IMR-90 (cell line): ENCODE measurements around the gene CEBPE. TPM values are rescaled to one million over a fixed set of nuclear protein-coding genes. Genes with fewer than 3 reads are reported as not detected.

Source experiments
- ATAC-seq: fragments of 200-7000 bp; cut with Tn5 transposase; 2 replicates; pipeline ENCODE4 v1.9.1; 2020; ENCODE audit warnings: low read depth, mild to moderate bottlenecking, moderate library complexity
- BruUV-seq: library from RNA; stranded (reverse); fragments of 400-500 nt; replicated peaks from 2 replicates; lab custom pipeline; 2021; lab: Mats Ljungman, UMichigan
- CTCF ChIA-PET: fragments of 300-600 bp; formaldehyde crosslinking; extraction: SDS; loops from one replicate; lab custom pipeline; 2021; ENCODE audit warnings: antibody characterized with exemption; lab: Yijun Ruan, JAX
- POLR2A ChIA-PET: fragments of 300-600 bp; sonication (Branson Sonifier 250); formaldehyde crosslinking; loops from one replicate; lab custom pipeline; 2022; ENCODE audit warnings: antibody characterized with exemption; ENCODE audit not compliant: unreplicated experiment; lab: Charles Lee
- DNase-seq: peaks from one replicate; pipeline ENCODE4 v3.0.0; 2013
- H2AFZ ChIP-seq: replicated peaks from 2 replicates; pipeline ENCODE3; 2013; ENCODE audit warnings: low read length, mild to moderate bottlenecking; ENCODE audit not compliant: poor library complexity
- H2AK5ac ChIP-seq: 2 replicates; pipeline ENCODE4 v1.6.1; 2013; ENCODE audit warnings: low read depth, low read length, inconsistent platforms
- H2AK9ac ChIP-seq: replicated peaks from 2 replicates; pipeline ENCODE3; 2013; ENCODE audit warnings: mild to moderate bottlenecking, low read depth, low read length, moderate library complexity; ENCODE audit not compliant: poor library complexity
- H2BK120ac ChIP-seq: 2 replicates; pipeline ENCODE4 v1.6.1; 2013; ENCODE audit warnings: low read depth, low read length, inconsistent platforms
- H2BK15ac ChIP-seq: 3 replicates; pipeline ENCODE4 v1.6.1; 2013; ENCODE audit warnings: low read depth, low read length, inconsistent platforms
- H2BK20ac ChIP-seq: 2 replicates; pipeline ENCODE4 v1.6.1; 2013; ENCODE audit warnings: low read depth, mild to moderate bottlenecking, inconsistent platforms, low read length, moderate library complexity
- H2BK5ac ChIP-seq: 2 replicates; pipeline ENCODE4 v1.6.1; 2013; ENCODE audit warnings: mild to moderate bottlenecking, low read depth, low read length, inconsistent platforms; ENCODE audit not compliant: poor library complexity, severe bottlenecking
- H3K14ac ChIP-seq: replicated peaks from 2 replicates; pipeline ENCODE4 v1.6.1; 2013; ENCODE audit warnings: low read depth, low read length, inconsistent platforms
- H3K18ac ChIP-seq: 2 replicates; pipeline ENCODE4 v1.6.1; 2013; ENCODE audit warnings: low read depth, low read length, control low read depth
- H3K23ac ChIP-seq: 2 replicates; pipeline ENCODE4 v1.6.1; 2013; ENCODE audit warnings: low read depth, low read length, inconsistent platforms
- H3K27ac ChIP-seq: 2 replicates; pipeline ENCODE4 v1.5.1; 2013; ENCODE audit warnings: mild to moderate bottlenecking, control low read depth, low read length; ENCODE audit not compliant: insufficient read depth
- H3K27me3 ChIP-seq: 2 replicates; pipeline ENCODE4 v1.6.1; 2013; ENCODE audit warnings: low read length; ENCODE audit not compliant: control insufficient read depth, insufficient read depth
- H3K36me3 ChIP-seq: 2 replicates; pipeline ENCODE4 v1.6.1; 2013; ENCODE audit warnings: low read length, mixed read lengths; ENCODE audit not compliant: control insufficient read depth, insufficient read depth
- H3K4ac ChIP-seq: 2 replicates; pipeline ENCODE4 v1.6.1; 2013; ENCODE audit warnings: low read depth, low read length, inconsistent platforms
- H3K4me1 ChIP-seq: 2 replicates; pipeline ENCODE4 v1.6.1; 2013; ENCODE audit warnings: low read length, mixed read lengths; ENCODE audit not compliant: control insufficient read depth, insufficient read depth
- H3K4me2 ChIP-seq: 2 replicates; pipeline ENCODE4 v1.6.1; 2013; ENCODE audit warnings: low read depth, mild to moderate bottlenecking, control low read depth, low read length, moderate library complexity
- H3K4me3 ChIP-seq: 2 replicates; pipeline ENCODE4 v1.5.1; 2013; ENCODE audit warnings: low read depth, mild to moderate bottlenecking, control low read depth, low read length, moderate library complexity; ENCODE audit not compliant: insufficient read depth
- H3K56ac ChIP-seq: 2 replicates; pipeline ENCODE4 v1.6.1; 2013; ENCODE audit warnings: low read length, inconsistent platforms; ENCODE audit not compliant: insufficient read depth; ENCODE audit errors: extremely low read depth
- H3K79me1 ChIP-seq, 2 experiments: 2 replicates each; pipeline ENCODE4 v1.6.1; 2013; ENCODE audit warnings: low read length in 2 of 2, inconsistent platforms in 1 of 2, low read depth in 1 of 2
- H3K9ac ChIP-seq: 2 replicates; pipeline ENCODE4 v1.6.1; 2013; ENCODE audit warnings: low read depth, low read length, control low read depth
- H3K9me1 ChIP-seq: 2 replicates; pipeline ENCODE4 v1.6.1; 2013; ENCODE audit warnings: low read length, inconsistent platforms; ENCODE audit not compliant: insufficient read depth
- H3K9me3 ChIP-seq: 2 replicates; pipeline ENCODE4 v1.6.1; 2013; ENCODE audit warnings: low read length; ENCODE audit not compliant: control insufficient read depth, insufficient read depth
- H4K20me1 ChIP-seq: 2 replicates; pipeline ENCODE4 v1.6.1; 2013; ENCODE audit warnings: low read length, inconsistent platforms; ENCODE audit not compliant: insufficient read depth
- H4K5ac ChIP-seq: 2 replicates; pipeline ENCODE4 v1.6.1; 2013; ENCODE audit warnings: mild to moderate bottlenecking, low read depth, low read length, control low read depth
- H4K8ac ChIP-seq, 2 experiments: 2 replicates each; pipeline ENCODE4 v1.6.1; 2013; ENCODE audit warnings: low read depth in 2 of 2, low read length in 2 of 2, control low read depth in 1 of 2, inconsistent platforms in 1 of 2
- H4K91ac ChIP-seq: 2 replicates; pipeline ENCODE4 v1.6.1; 2013; ENCODE audit warnings: low read depth, low read length, inconsistent platforms; ENCODE audit not compliant: insufficient read depth
- MAZ ChIP-seq: IDR thresholded peaks from 2 replicates; pipeline ENCODE4 v1.6.1; 2012; ENCODE audit warnings: low read depth, mild to moderate bottlenecking, low read length, improper control_type of control experiment, moderate library complexity, borderline replicate concordance
- MXI1 ChIP-seq: IDR thresholded peaks from 2 replicates; pipeline ENCODE4 v1.6.1; 2012; ENCODE audit warnings: low read depth, mild to moderate bottlenecking, low read length, moderate library complexity, borderline replicate concordance
- NFE2L2 ChIP-seq: fragments of 150-350 bp; IDR thresholded peaks from 2 replicates; pipeline ENCODE4 v1.6.1; 2016; ENCODE audit warnings: low read depth, mild to moderate bottlenecking, low read length
- POLR2A ChIP-seq: IDR thresholded peaks from 2 replicates; pipeline ENCODE4 v1.6.1; 2012; ENCODE audit warnings: mild to moderate bottlenecking, low read depth, low read length
- RCOR1 ChIP-seq: IDR thresholded peaks from 2 replicates; pipeline ENCODE4 v1.6.1; 2012; ENCODE audit warnings: mild to moderate bottlenecking, low read length, improper control_type of control experiment; ENCODE audit not compliant: insufficient replicate concordance
- RFX5 ChIP-seq: IDR thresholded peaks from 2 replicates; pipeline ENCODE4 v1.8.0; 2012; ENCODE audit warnings: low read depth, mild to moderate bottlenecking, low read length, moderate library complexity
- SMC3 ChIP-seq: fragments of 150-350 bp; IDR thresholded peaks from 2 replicates; pipeline ENCODE4 v1.6.1; 2016; ENCODE audit warnings: low read depth, mild to moderate bottlenecking, antibody characterized with exemption, low read length, moderate library complexity
- WGBS, 2 experiments: methylation state at CpG; one replicate each; pipeline versions ENCODE4 v1.1.5 to v1.1.7; 2013; ENCODE audit warnings: missing lambda C conversion rate in 2 of 2; ENCODE audit not compliant: insufficient read length in 1 of 2; ENCODE audit errors: extremely low coverage in 2 of 2; 5-methylcytosine and 5-hydroxymethylcytosine counted together
- dilution Hi-C: fragments of 300-500 bp; cut with HindIII; formaldehyde crosslinking; loops from one replicate; pipeline ENCODE4 v1.14.3; 2018; ENCODE audit warnings: low sequenced_read_pairs; ENCODE audit not compliant: unreplicated experiment
- in situ Hi-C: fragments of 300-500 bp; cut with MboI; formaldehyde crosslinking; loops from 3 replicates; pipeline ENCODE4 v1.14.3; 2019; ENCODE audit warnings: low sequenced_read_pairs, inconsistent platforms, mixed read lengths
- intact Hi-C: fragments of 100-400 bp; cut with micrococcal nuclease; formaldehyde crosslinking; loops from 2 replicates; pipeline ENCODE4 v1.10.0; 2022
- polyA plus RNA-seq, 3 experiments: library from polyadenylated mRNA; depleted of rRNA; stranded (reverse); fragments of >200 nt; gene quantifications; 2 replicates each; pipeline ENCODE4 v1.2.3, GENCODE V29; 2012; ENCODE audit warnings: low replicate concordance in 1 of 3
- total RNA-seq: library from RNA; depleted of rRNA; stranded (reverse); fragments of >200 nt; gene quantifications from 2 replicates; pipeline ENCODE4 v1.2.3, GENCODE V29; 2012
- TF ChIP-seq, protein P1 (sequence below): conservative IDR thresholded peaks from 2 replicates; pipeline ENCODE4 v1.5.1; 2012; ENCODE audit warnings: mild to moderate bottlenecking, low read depth, low read length, improper control_type of control experiment

CEBPE gene
- total and polyA plus RNA-seq, 2 of the 4 experiments (the other 2 are of a cell fraction) = 0.05 TPM; not detected in 1

DNA sequence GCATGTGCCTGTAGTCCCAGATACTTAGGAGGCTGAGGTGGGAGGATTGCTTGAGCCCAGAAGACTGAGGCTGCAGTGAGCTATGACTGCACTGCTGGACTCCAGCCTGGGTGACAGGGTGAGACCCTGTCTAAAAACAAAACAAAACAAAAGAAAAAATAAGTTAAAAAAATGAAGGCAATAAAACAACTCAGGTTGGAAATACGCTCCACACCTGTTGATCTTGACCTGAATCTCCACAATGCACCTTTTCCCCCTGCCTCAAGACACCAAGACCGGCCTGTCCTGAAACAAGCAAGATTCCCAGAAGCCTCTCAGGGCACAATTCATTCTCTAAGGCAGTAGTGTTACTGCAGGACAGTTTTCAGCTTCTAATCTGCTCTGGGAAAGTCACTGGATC, 20.8 kb upstream of the CEBPE start:
- H3K18ac ChIP-seq = no peak overlapping the region
- CTCF ChIA-PET = no interaction called here

More for the DNA sequence above, 20.8 kb upstream of the CEBPE start:
- no peak for DNase-seq
- POLR2A ChIA-PET = no interaction called here
- H3K27me3 ChIP-seq = peaks cover 41% of the 10 kb centered on the region
- no peak overlapping the region for H2BK20ac ChIP-seq
- no peak overlapping the region for H2BK15ac ChIP-seq
- no peaks in the 10 kb centered on the region for H3K4me1 ChIP-seq
- dilution Hi-C loops = no loop called here
- no peaks in the 10 kb centered on the region for H3K9me1 ChIP-seq
- H2AK5ac ChIP-seq = no peak overlapping the region
- no peak overlapping the region for H2BK5ac ChIP-seq
- H2AK9ac ChIP-seq = no peak overlapping the region
- no peak overlapping the region for H4K91ac ChIP-seq
- H3K4ac ChIP-seq = no peak overlapping the region
- H3K56ac ChIP-seq = no peak overlapping the region
- H2AFZ ChIP-seq = no peak overlapping the region
- H3K4me2 ChIP-seq = no peak overlapping the region
- no peaks in the 10 kb centered on the region for H3K79me1 ChIP-seq
- no peaks in the 10 kb centered on the region for H4K20me1 ChIP-seq
- no peak for ATAC-seq
- intact Hi-C loops = no loop called here
- no peak overlapping the region for H3K23ac ChIP-seq
- no peak overlapping the region for H4K8ac ChIP-seq
- in situ Hi-C loops = no loop called here
- H3K9me3 ChIP-seq = no peaks in the 10 kb centered on the region
- H3K36me3 ChIP-seq = no peaks in the 10 kb centered on the region
- no peak overlapping the region for H3K27ac ChIP-seq
- no peak overlapping the region for H3K14ac ChIP-seq
- 20% methylated on average over 1 of the region's 2 CpGs; no CpG with 5 or more reads in 1 of the 2 experiments for WGBS, 2 experiments
- no peak overlapping the region for H2BK120ac ChIP-seq
- H4K5ac ChIP-seq = no peak overlapping the region
- H3K9ac ChIP-seq = no peak overlapping the region
- BruUV-seq = no TSS peak
- TF ChIP-seq SMC3 = no peak
- no peak for TF ChIP-seq POLR2A
- TF ChIP-seq MAZ = no peak
- no peak for TF ChIP-seq RFX5
- TF ChIP-seq RCOR1 = no peak
- TF ChIP-seq NFE2L2 = no peak
- TF ChIP-seq, protein P1, sequence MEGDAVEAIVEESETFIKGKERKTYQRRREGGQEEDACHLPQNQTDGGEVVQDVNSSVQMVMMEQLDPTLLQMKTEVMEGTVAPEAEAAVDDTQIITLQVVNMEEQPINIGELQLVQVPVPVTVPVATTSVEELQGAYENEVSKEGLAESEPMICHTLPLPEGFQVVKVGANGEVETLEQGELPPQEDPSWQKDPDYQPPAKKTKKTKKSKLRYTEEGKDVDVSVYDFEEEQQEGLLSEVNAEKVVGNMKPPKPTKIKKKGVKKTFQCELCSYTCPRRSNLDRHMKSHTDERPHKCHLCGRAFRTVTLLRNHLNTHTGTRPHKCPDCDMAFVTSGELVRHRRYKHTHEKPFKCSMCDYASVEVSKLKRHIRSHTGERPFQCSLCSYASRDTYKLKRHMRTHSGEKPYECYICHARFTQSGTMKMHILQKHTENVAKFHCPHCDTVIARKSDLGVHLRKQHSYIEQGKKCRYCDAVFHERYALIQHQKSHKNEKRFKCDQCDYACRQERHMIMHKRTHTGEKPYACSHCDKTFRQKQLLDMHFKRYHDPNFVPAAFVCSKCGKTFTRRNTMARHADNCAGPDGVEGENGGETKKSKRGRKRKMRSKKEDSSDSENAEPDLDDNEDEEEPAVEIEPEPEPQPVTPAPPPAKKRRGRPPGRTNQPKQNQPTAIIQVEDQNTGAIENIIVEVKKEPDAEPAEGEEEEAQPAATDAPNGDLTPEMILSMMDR = no peak
- no peak for TF ChIP-seq MXI1
- H3K4me3 ChIP-seq = no peak overlapping the region
